Adrenal gland (tissue), 12 donors: ENCODE data around the gene CAB39L. TPM values are rescaled to one million over a fixed set of nuclear protein-coding genes. Genes with fewer than 3 reads are reported as not detected.

ENCODE experiments used
- DNase-seq, 7 donors: peaks; one replicate each; pipeline ENCODE4 v3.0.0-alpha.2; 2019 to 2020
- H3K27ac ChIP-seq, 5 donors: fragments of 200-600 bp; sonication (generic) in 4 of 5; 1 replicate in 3 of 5; 2 replicates in 2 of 5; pipeline versions ENCODE4 v1.5.1 to v1.8.0; 2016 to 2020; ENCODE audit warnings: mild to moderate bottlenecking in 1 of 5
- H3K27me3 ChIP-seq: fragments of 200-600 bp; 2 replicates; pipeline ENCODE4 v1.8.0; 2021
- H3K36me3 ChIP-seq, 2 donors: fragments of 200-600 bp; replicated peaks in 1 of 2; 1 replicate in 1 of 2; 2 replicates in 1 of 2; pipeline versions ENCODE4 v1.5.1 to v1.8.0; 2018 to 2022
- H3K4me1 ChIP-seq, 2 donors: fragments of 200-600 bp; replicated peaks in 1 of 2; 1 replicate in 1 of 2; 2 replicates in 1 of 2; pipeline versions ENCODE4 v1.5.1 to v1.8.0; 2018 to 2021
- H3K4me3 ChIP-seq, 4 donors: fragments of 200-600 bp; sonication (generic) in 3 of 4; one replicate each; pipeline ENCODE4 v1.5.1; 2016 to 2018
- H3K9me3 ChIP-seq, 3 donors: fragments of 200-600 bp; sonication (generic) in 1 of 3; replicated peaks in 1 of 3; 1 replicate in 2 of 3; 2 replicates in 1 of 3; pipeline versions ENCODE4 v1.5.1 to v1.8.0; 2016 to 2021
- POLR2A ChIP-seq, 2 donors: fragments of 450-650 bp; IDR thresholded peaks; one replicate each; pipeline ENCODE4 v1.6.1; 2017; ENCODE audit warnings: antibody characterized with exemption in 2 of 2, mild to moderate bottlenecking in 2 of 2, moderate library complexity in 1 of 2
- WGBS, 4 donors: extraction: QIAGEN DNeasy Blood & Tissue Kit in 2 of 4; methylation state at CpG; one replicate each; pipeline versions ENCODE4 v1.1.5 to v1.1.7; 2013 to 2017; 5-methylcytosine and 5-hydroxymethylcytosine counted together
- intact Hi-C, 2 donors: fragments of 100-400 bp; cut with DNase I; formaldehyde crosslinking; loops; one replicate each; pipeline versions ENCODE4 v1.14.1 to v1.15.0; 2022 to 2023
- polyA plus RNA-seq, 3 donors: library from polyadenylated mRNA; stranded (reverse); fragments of 200-250 nt in 2 of 3; fragments of 350-450 nt in 1 of 3; fragmentation: Illumina TruSeq in 1 of 3; extraction: RNeasy Lipid Tissue Mini Kit (QIAGEN cat#74804) in 1 of 3; gene quantifications; one replicate each; pipeline ENCODE4 v1.2.3, GENCODE V29; 2013 to 2014
- total RNA-seq, 9 donors: library from RNA; depleted of rRNA in 4 of 9; stranded (reverse); fragments of >200 nt in 4 of 9; fragments of 120-200 nt in 1 of 9; fragmentation: NEBNext Ultra II Directional in 1 of 9; extraction: Animal tissue kit (Norgen Biotek cat#: 25700) in 1 of 9; gene quantifications; one replicate each; pipeline versions ENCODE4 v1.1.0 to v1.2.4, GENCODE V29; 2013 to 2023
- TF ChIP-seq, protein P1 (sequence below), 6 experiments: fragments of 450-650 bp in 4 of 6; fragments of 200-600 bp in 2 of 6; sonication (generic) in 1 of 6; IDR thresholded peaks; 1 replicate in 5 of 6; 2 replicates in 1 of 6; pipeline versions ENCODE4 v1.5.1 to v1.8.0; 2016 to 2021; ENCODE audit warnings: antibody characterized with exemption in 6 of 6, mild to moderate bottlenecking in 2 of 6, moderate library complexity in 1 of 6
- donor health status: healthy with polysubstance abuse.
- donor health status: Bipolar disorder and iron deficiency.
- donor health status: DM: yes; HTN: yes; CAD: no.
- donor health status: DM: no; HTN: no; CAD: no.
- donor health status: DM: no; HTN: no; CAD: no.
- donor health status: DM: yes; HTN: yes; CAD: no.

Gene CAB39L
- total and polyA plus RNA-seq, 12 donors, result 17.8 to 115 (median 47.8) TPM

GRCh38 chr13:49287995-49288394, 155.9 kb downstream of the CAB39L start:
- intact Hi-C loops, result no loop called here
- no peaks in the 10 kb centered on the region for H3K4me1 ChIP-seq
- 75 to 92% (median 86%) methylated on average over 1 of the region's 1 CpG for WGBS, 4 donors

DNA sequence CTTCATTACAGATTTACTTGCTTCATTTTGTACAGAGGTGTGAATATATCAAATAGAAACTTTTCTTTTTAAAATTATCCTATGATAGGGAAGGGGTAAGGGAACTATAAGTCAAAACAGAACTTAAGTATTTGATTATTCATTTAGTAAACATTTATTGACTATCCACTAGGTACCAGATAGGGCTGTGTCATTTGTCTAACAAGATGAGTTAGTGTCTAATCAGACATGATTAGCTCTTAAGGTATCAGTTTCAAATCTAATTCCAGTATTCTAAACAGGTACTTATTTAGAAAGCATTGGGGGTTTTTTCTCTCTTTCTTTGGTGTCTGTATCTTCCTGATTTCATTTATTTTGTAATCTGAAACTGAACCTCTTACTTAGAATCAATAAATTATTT, 164.0 kb downstream of the CAB39L start:
- no peaks in the 10 kb centered on the region for H3K4me1 ChIP-seq
- H3K27me3 ChIP-seq, result no peaks in the 10 kb centered on the region
- DNase-seq, result no peak
- H3K36me3 ChIP-seq, result peaks cover 0 to 5% of the 10 kb centered on the region in 2 donors
- no peak overlapping the region for H3K27ac ChIP-seq
- no peaks in the 10 kb centered on the region for H3K9me3 ChIP-seq
- H3K4me3 ChIP-seq, result no peak overlapping the region
- TF ChIP-seq, protein P1, sequence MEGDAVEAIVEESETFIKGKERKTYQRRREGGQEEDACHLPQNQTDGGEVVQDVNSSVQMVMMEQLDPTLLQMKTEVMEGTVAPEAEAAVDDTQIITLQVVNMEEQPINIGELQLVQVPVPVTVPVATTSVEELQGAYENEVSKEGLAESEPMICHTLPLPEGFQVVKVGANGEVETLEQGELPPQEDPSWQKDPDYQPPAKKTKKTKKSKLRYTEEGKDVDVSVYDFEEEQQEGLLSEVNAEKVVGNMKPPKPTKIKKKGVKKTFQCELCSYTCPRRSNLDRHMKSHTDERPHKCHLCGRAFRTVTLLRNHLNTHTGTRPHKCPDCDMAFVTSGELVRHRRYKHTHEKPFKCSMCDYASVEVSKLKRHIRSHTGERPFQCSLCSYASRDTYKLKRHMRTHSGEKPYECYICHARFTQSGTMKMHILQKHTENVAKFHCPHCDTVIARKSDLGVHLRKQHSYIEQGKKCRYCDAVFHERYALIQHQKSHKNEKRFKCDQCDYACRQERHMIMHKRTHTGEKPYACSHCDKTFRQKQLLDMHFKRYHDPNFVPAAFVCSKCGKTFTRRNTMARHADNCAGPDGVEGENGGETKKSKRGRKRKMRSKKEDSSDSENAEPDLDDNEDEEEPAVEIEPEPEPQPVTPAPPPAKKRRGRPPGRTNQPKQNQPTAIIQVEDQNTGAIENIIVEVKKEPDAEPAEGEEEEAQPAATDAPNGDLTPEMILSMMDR (IDR thresholded peaks at IDR 0.05), result no peak
- no peak for TF ChIP-seq POLR2A (IDR thresholded peaks at IDR 0.05)
- intact Hi-C loops, result loop anchor here (5.0 to 10.0 kb wide), 2 partner anchors 38 to 55 kb away; partner anchors contain the start of gene MLNR (in 1 of the 2)

More at GRCh38 chr13:49287995-49288394, 155.9 kb downstream of the CAB39L start:
- Histone ChIP-seq H3K36me3 (peaks cover 0 to 8% of the 10 kb centered on the region in 2 donors), H3K27ac (no peak overlapping the region), H3K4me3 (no peak overlapping the region), H3K9me3 (no peaks in the 10 kb centered on the region), H3K27me3 (no peaks in the 10 kb centered on the region)
- no peak for TF ChIP-seq POLR2A (IDR thresholded peaks at IDR 0.05)
- TF ChIP-seq, protein P1 (IDR thresholded peaks at IDR 0.05), result no peak
- DNase-seq, result no peak

DNA sequence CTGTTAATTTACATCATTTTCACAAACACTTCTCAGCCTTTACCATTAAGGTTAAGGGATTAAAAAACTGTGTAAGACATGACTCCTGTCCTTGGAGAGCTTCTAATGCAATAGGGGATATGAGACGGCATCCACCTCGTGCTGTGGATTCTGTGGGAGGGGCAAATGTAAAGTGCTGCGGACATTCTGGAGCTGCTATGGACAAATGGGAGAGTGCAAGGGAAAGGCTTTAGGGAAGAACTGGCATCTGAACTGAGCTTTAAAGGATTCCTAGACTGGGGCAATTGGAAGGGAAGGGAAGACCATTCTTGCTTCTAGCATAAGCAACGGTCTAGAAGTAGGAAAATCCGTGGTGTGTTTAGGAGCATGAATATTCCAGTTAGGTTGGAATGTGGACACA, 164.8 kb downstream of the CAB39L start:
- no peak for DNase-seq
- Histone ChIP-seq H3K4me3 (no peak overlapping the region), H3K9me3 (no peaks in the 10 kb centered on the region), H3K27ac (no peak overlapping the region), H3K36me3 (peaks cover 0 to 5% of the 10 kb centered on the region in 2 donors), H3K27me3 (no peaks in the 10 kb centered on the region), H3K4me1 (no peaks in the 10 kb centered on the region)
- TF ChIP-seq, protein P1 (IDR thresholded peaks at IDR 0.05), result no peak
- TF ChIP-seq POLR2A (IDR thresholded peaks at IDR 0.05), result no peak
- intact Hi-C loops, result loop anchor here (5.0 to 10.0 kb wide), 2 partner anchors 37 to 54 kb away; partner anchors contain the start of gene MLNR (in 1 of the 2)
- 74 to 86% (median 82%) methylated on average over 5 of the region's 5 CpGs for WGBS, 4 donors

- TF ChIP-seq, protein P1 (IDR thresholded peaks at IDR 0.05), result no peak
- no peak for TF ChIP-seq POLR2A (IDR thresholded peaks at IDR 0.05)
- intact Hi-C loops, result loop anchor here (5.0 to 10.0 kb wide), 2 partner anchors 36 to 53 kb away; partner anchors contain the start of gene MLNR (in 1 of the 2)
- Histone ChIP-seq H3K4me1 (no peaks in the 10 kb centered on the region), H3K36me3 (peaks cover 0 to 5% of the 10 kb centered on the region in 2 donors), H3K9me3 (no peaks in the 10 kb centered on the region), H3K27ac (no peak overlapping the region), H3K27me3 (no peaks in the 10 kb centered on the region), H3K4me3 (no peak overlapping the region)
- WGBS, 4 donors, result 80 to 96% (median 85%) methylated on average over 2 of the region's 2 CpGs
- DNase-seq, result no peak
These were observed 165.7 kb downstream of the CAB39L start for GRCh38 chr13:49278211-49278610.
